CD14-positive monocyte (primary cell): ENCODE data around the gene MTA2. TPM values are rescaled to one million over a fixed set of nuclear protein-coding genes. Genes with fewer than 3 reads are reported as not detected.
A peak's percentile ranks its signal among the peaks of the same experiment; 100 is the strongest.

ENCODE experiments used
- DNase-seq, 3 donors: peaks; one replicate each; pipeline ENCODE4 v3.0.0-alpha.2; 2011 to 2022
- H2AFZ ChIP-seq: 2 replicates; pipeline ENCODE4 v1.6.0; 2012; ENCODE audit warnings: mild to moderate bottlenecking, low read depth, low read length, inconsistent platforms; ENCODE audit not compliant: insufficient read depth, poor library complexity, severe bottlenecking
- H3K27ac ChIP-seq, 2 donors: 1 replicate in 1 of 2; 2 replicates in 1 of 2; pipeline ENCODE4 v1.5.1; 2012 to 2013; ENCODE audit warnings: low read length in 2 of 2, control low read depth in 1 of 2, inconsistent platforms in 1 of 2, low read depth in 1 of 2, mild to moderate bottlenecking in 1 of 2
- H3K27me3 ChIP-seq, 2 donors: one replicate each; pipeline versions ENCODE4 v1.6.0 to v1.6.1; 2011 to 2013; ENCODE audit warnings: low read length in 2 of 2; ENCODE audit not compliant: control insufficient read depth in 2 of 2, insufficient read depth in 2 of 2
- H3K36me3 ChIP-seq, 2 donors: replicated peaks in 1 of 2; 1 replicate in 1 of 2; 2 replicates in 1 of 2; pipeline versions ENCODE4 v1.5.1 to v1.6.1; 2012 to 2013; ENCODE audit warnings: low read length in 2 of 2, control low read depth in 1 of 2, inconsistent platforms in 1 of 2, mild to moderate bottlenecking in 1 of 2; ENCODE audit not compliant: insufficient read depth in 2 of 2, control insufficient read depth in 1 of 2
- H3K4me1 ChIP-seq, 2 donors: 1 replicate in 1 of 2; 2 replicates in 1 of 2; pipeline versions ENCODE4 v1.5.1 to v1.6.1; 2012 to 2013; ENCODE audit warnings: low read length in 2 of 2, control low read depth in 1 of 2, inconsistent platforms in 1 of 2, mild to moderate bottlenecking in 1 of 2, moderate library complexity in 1 of 2; ENCODE audit not compliant: insufficient read depth in 2 of 2, control insufficient read depth in 1 of 2
- H3K4me2 ChIP-seq: replicated peaks from 2 replicates; pipeline ENCODE3; 2012; ENCODE audit warnings: low read length, moderate library complexity, mild to moderate bottlenecking; ENCODE audit not compliant: poor library complexity, severe bottlenecking; ENCODE audit errors: extremely low read depth
- H3K4me3 ChIP-seq, 3 experiments: fragments of 200-600 bp in 1 of 3; sonication (generic) in 1 of 3; replicated peaks in 1 of 3; 1 replicate in 2 of 3; 2 replicates in 1 of 3; pipeline ENCODE4 v1.5.1; 2011 to 2013; ENCODE audit warnings: low read length in 3 of 3, mild to moderate bottlenecking in 3 of 3, control low read depth in 2 of 3, low read depth in 2 of 3, inconsistent platforms in 1 of 3, moderate library complexity in 1 of 3
- H3K79me2 ChIP-seq: 2 replicates; pipeline ENCODE4 v1.6.0; 2012; ENCODE audit warnings: mild to moderate bottlenecking, control low read depth, inconsistent platforms, low read length, moderate library complexity; ENCODE audit not compliant: insufficient read depth
- H3K9ac ChIP-seq: 2 replicates; pipeline ENCODE4 v1.6.0; 2017; ENCODE audit warnings: low read length, mild to moderate bottlenecking; ENCODE audit not compliant: insufficient read depth, poor library complexity, severe bottlenecking
- H3K9me3 ChIP-seq, 2 donors: replicated peaks in 1 of 2; 1 replicate in 1 of 2; 2 replicates in 1 of 2; pipeline versions ENCODE4 v1.5.1 to v1.6.1; 2012 to 2013; ENCODE audit warnings: low read length in 2 of 2, control low read depth in 1 of 2; ENCODE audit not compliant: control insufficient read depth in 1 of 2, insufficient read depth in 1 of 2
- H4K20me1 ChIP-seq: 2 replicates; pipeline ENCODE4 v1.6.0; 2012; ENCODE audit warnings: mild to moderate bottlenecking, low read length, control low read depth, moderate library complexity; ENCODE audit not compliant: insufficient read depth
- H3K27ac Mint-ChIP-seq, 7 donors: one replicate each; pipeline ENCODE4 v1.8.0; 2020; ENCODE audit warnings: mild to moderate bottlenecking in 7 of 7, mixed read lengths in 7 of 7, moderate library complexity in 6 of 7, inconsistent platforms in 2 of 7
- H3K27me3 Mint-ChIP-seq, 3 donors: one replicate each; pipeline ENCODE4 v1.8.0; 2021 to 2022; ENCODE audit warnings: low read depth in 3 of 3, mild to moderate bottlenecking in 3 of 3, mixed read lengths in 3 of 3, moderate library complexity in 3 of 3, inconsistent platforms in 1 of 3
- H3K36me3 Mint-ChIP-seq, 2 donors: one replicate each; pipeline ENCODE4 v1.8.0; 2020; ENCODE audit warnings: mixed read lengths in 2 of 2, inconsistent platforms in 1 of 2, mild to moderate bottlenecking in 1 of 2
- H3K4me1 Mint-ChIP-seq: one replicate; pipeline ENCODE4 v1.8.0; 2020; ENCODE audit warnings: mild to moderate bottlenecking, mixed read lengths
- H3K4me3 Mint-ChIP-seq, 2 donors: one replicate each; pipeline ENCODE4 v1.8.0; 2020; ENCODE audit warnings: mild to moderate bottlenecking in 2 of 2, mixed read lengths in 2 of 2, moderate library complexity in 1 of 2
- H3K9me3 Mint-ChIP-seq, 7 donors: one replicate each; pipeline ENCODE4 v1.8.0; 2020 to 2022; ENCODE audit warnings: mixed read lengths in 7 of 7, mild to moderate bottlenecking in 6 of 7, moderate library complexity in 6 of 7, inconsistent platforms in 2 of 7
- CTCF ChIP-seq: fragments of 200-600 bp; IDR thresholded peaks from one replicate; pipeline ENCODE4 v1.8.0; 2022; ENCODE audit warnings: antibody characterized with exemption, mild to moderate bottlenecking
- WGBS: methylation state at CpG from one replicate; pipeline ENCODE4 v1.1.5; 2013; ENCODE audit warnings: missing lambda C conversion rate; ENCODE audit not compliant: insufficient coverage; 5-methylcytosine and 5-hydroxymethylcytosine counted together
- intact Hi-C, 2 donors: fragments of 100-400 bp; cut with micrococcal nuclease; formaldehyde crosslinking; loops; one replicate each; pipeline versions ENCODE4 v1.15.0 to v1.15.1; 2023
- polyA plus RNA-seq, 3 donors: library from polyadenylated mRNA; depleted of rRNA in 1 of 3; unstranded in 2 of 3; stranded (reverse) in 1 of 3; fragments of 300-500 nt in 2 of 3; fragments of >200 nt in 1 of 3; fragmentation: Illumina TruSeq in 2 of 3; gene quantifications; 1 replicate in 2 of 3; 2 replicates in 1 of 3; pipeline ENCODE4 v1.2.3, GENCODE V29; 2012 to 2021

The MTA2 gene
- polyA plus RNA-seq, 3 donors = 14.0 to 38.6 (median 17.6) TPM

GRCh38 chr11:62646825-62647608 lies 45.4 kb upstream of the MTA2 start:
- no peaks in the 10 kb centered on the region for H3K27me3 ChIP-seq
- peak overlapping the region; percentile 96 for H3K9ac ChIP-seq
- peaks cover 72% of the 10 kb centered on the region for H3K79me2 ChIP-seq
- no peaks in the 10 kb centered on the region for H4K20me1 ChIP-seq
- no peak for DNase-seq
- no peak for TF ChIP-seq CTCF
- peak overlapping the region; percentile 42 to 87 for H3K4me3 Mint-ChIP-seq
- H3K4me1 Mint-ChIP-seq = peaks cover 21% of the 10 kb centered on the region
- H3K36me3 Mint-ChIP-seq = peaks cover 18 to 41% of the 10 kb centered on the region in 2 donors
- H3K9me3 Mint-ChIP-seq = no peaks in the 10 kb centered on the region
- intact Hi-C loops = loop anchor here in 1 of 2 donors (5.0 kb wide), 1 partner anchor 45 kb away; the partner anchor contains the start of gene MTA2
- peaks cover 0 to 4% (median 0%) of the 10 kb centered on the region in 3 donors for H3K27me3 Mint-ChIP-seq
- H3K27ac ChIP-seq = peak overlapping the region; percentile 74 to 82
- WGBS = 94% methylated on average over 18 of the region's 32 CpGs
- H3K9me3 ChIP-seq = no peaks in the 10 kb centered on the region
- H3K27ac Mint-ChIP-seq = peak overlapping the region; percentile 40 to 93 (median 83)
- H3K4me3 ChIP-seq = peak overlapping the region in 1 of 3 experiments; percentile 91
- H2AFZ ChIP-seq = no peak overlapping the region
- peaks cover 25 to 45% of the 10 kb centered on the region in 2 donors for H3K36me3 ChIP-seq
- H3K4me1 ChIP-seq = peaks cover 20 to 30% of the 10 kb centered on the region in 2 donors
- H3K4me2 ChIP-seq = peak overlapping the region; percentile 98

- H3K4me3 Mint-ChIP-seq = peak within 1 kb of the TSS; percentile 87 to 94
- Histone ChIP-seq H3K27me3 (no peaks in the 10 kb centered on the region), H3K9ac (peak within 1 kb of the TSS; percentile 96), H4K20me1 (peaks cover 4% of the 10 kb centered on the region), H3K9me3 (no peaks in the 10 kb centered on the region), H3K79me2 (peaks cover 72% of the 10 kb centered on the region), H3K36me3 (peaks cover 25 to 45% of the 10 kb centered on the region in 2 donors), H3K4me3 (peak within 1 kb of the TSS; percentile 91 to 99 (median 91)), H3K4me1 (peaks cover 16 to 24% of the 10 kb centered on the region in 2 donors), H3K4me2 (peak within 1 kb of the TSS; percentile 98), H3K27ac (peak within 1 kb of the TSS; percentile 74 to 90), H2AFZ (peak within 1 kb of the TSS; percentile 84)
- intact Hi-C loops = loop anchor here in 1 of 2 donors (5.0 kb wide), 1 partner anchor 44 kb away; the partner anchor contains the start of gene MTA2
- peak within 1 kb of the TSS; percentile 85 to 98 (median 91) for H3K27ac Mint-ChIP-seq
- peak; percentile 97 to 98 (median 97) for DNase-seq
- H3K9me3 Mint-ChIP-seq = no peaks in the 10 kb centered on the region
- no peak for TF ChIP-seq CTCF
- peaks cover 18 to 41% of the 10 kb centered on the region in 2 donors for H3K36me3 Mint-ChIP-seq
- peaks cover 0 to 4% (median 0%) of the 10 kb centered on the region in 3 donors for H3K27me3 Mint-ChIP-seq
- H3K4me1 Mint-ChIP-seq = peaks cover 18% of the 10 kb centered on the region
- WGBS = under 1% methylated on average over 71 of the region's 73 CpGs
Observed at GRCh38 chr11:62645946-62646824, 44.5 kb upstream of the MTA2 start, which contains the start of gene GANAB. Gene GANAB, minus strand, starts transcription at chr11:62646613. Its CDS starts 14 bp downstream, at chr11:62646599.
